GM19328 (cell line): ENCODE data around the gene POU2AF2.
"Not testable (repeated sequence)": the region's sequence is repeated elsewhere in the genome, so short reads cannot be mapped to it uniquely, and the experiment has no call there.

ENCODE experiments used
- ATAC-seq: cut with Tn5 transposase; IDR thresholded peaks from one replicate; pipeline ENCODE4 v1.9.1; 2021; ENCODE audit warnings: mild to moderate bottlenecking, moderate library complexity; ENCODE audit not compliant: unreplicated experiment

POU2AF2 gene

GRCh38 chr11:111301004-111301841 lies 55.7 kb downstream of the POU2AF2 start:
- ATAC-seq = no peak

GRCh38 chr11:111301842-111302118 lies 56.3 kb downstream of the POU2AF2 start:
- ATAC-seq = no peak

- no peak for ATAC-seq
Measured at GRCh38 chr11:111302298-111302697, 56.8 kb downstream of the POU2AF2 start.

GRCh38 chr11:111303461-111303860 lies 57.9 kb downstream of the POU2AF2 start:
- no peak for ATAC-seq

- no peak for ATAC-seq
Measured at GRCh38 chr11:111305162-111305802, 59.8 kb downstream of the POU2AF2 start.

GRCh38 chr11:111305876-111306275 lies 60.4 kb downstream of the POU2AF2 start:
- ATAC-seq = no peak

- ATAC-seq = no peak
Measured at GRCh38 chr11:111306321-111306720, 60.8 kb downstream of the POU2AF2 start.

- ATAC-seq = no peak
Measured at GRCh38 chr11:111307472-111308108, 62.1 kb downstream of the POU2AF2 start.

GRCh38 chr11:111308140-111308539 lies 62.6 kb downstream of the POU2AF2 start:
- ATAC-seq = no peak

- ATAC-seq = no peak
Measured at GRCh38 chr11:111309215-111309915, 63.8 kb downstream of the POU2AF2 start.

- ATAC-seq = no peak
Measured at GRCh38 chr11:111310088-111310487, 64.6 kb downstream of the POU2AF2 start.

GRCh38 chr11:111310723-111311122 lies 65.2 kb downstream of the POU2AF2 start:
- ATAC-seq = no peak

GRCh38 chr11:111312076-111312475 lies 66.6 kb downstream of the POU2AF2 start:
- no peak for ATAC-seq

GRCh38 chr11:111319296-111319695 lies 73.8 kb downstream of the POU2AF2 start:
- ATAC-seq = no peak

- not testable (repeated sequence) for ATAC-seq
Measured at GRCh38 chr11:111320199-111320598, 74.7 kb downstream of the POU2AF2 start.

- no peak for ATAC-seq
Measured at GRCh38 chr11:111320728-111321568, 75.4 kb downstream of the POU2AF2 start.

- ATAC-seq = no peak
Measured at GRCh38 chr11:111322534-111322933, 77.0 kb downstream of the POU2AF2 start.

- ATAC-seq = no peak
Measured at GRCh38 chr11:111324277-111324720, 78.8 kb downstream of the POU2AF2 start.

- ATAC-seq = no peak
Measured at GRCh38 chr11:111325259-111325658, 79.7 kb downstream of the POU2AF2 start.

- ATAC-seq = no peak
Measured at GRCh38 chr11:111326824-111327223, 81.3 kb downstream of the POU2AF2 start.
